ENCODE measurements around the gene SAMM50.

SAMM50 gene

DNA sequence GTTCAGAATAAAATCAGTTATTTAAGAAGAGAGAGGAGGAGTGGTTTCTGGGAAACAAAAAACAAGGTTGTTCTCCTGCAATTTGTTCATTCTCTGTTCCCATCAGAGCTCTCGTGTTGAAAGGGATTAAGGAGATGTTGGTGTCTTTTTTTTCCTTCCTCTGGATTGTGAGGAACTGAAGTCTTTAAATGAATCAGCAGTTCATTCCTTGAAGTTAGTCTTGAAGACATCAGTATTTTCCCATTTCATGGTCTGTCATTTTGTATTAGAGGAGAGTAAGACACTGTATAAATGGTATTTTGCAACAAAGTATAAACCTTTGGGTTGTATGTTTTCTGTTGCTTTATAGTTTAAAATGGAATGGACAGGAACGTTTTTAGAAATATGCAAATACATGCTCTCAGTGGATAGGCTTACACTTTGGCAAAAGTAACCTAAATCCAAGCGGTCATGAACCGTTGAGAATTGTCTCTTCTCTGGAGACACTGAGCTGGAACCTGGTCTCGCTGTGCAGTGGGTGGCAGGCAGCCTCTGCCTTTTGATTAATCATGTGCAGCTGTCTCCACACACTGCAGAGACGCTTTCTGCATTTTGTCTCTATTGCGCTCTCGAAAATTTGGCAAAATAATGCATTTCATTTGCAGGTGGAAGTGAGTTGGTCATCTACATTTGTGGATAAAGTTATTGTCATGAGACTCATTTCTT lies 33.0 kb downstream of the SAMM50 start:
- no peak for TF ChIP-seq CTCF (IDR thresholded peaks at IDR 0.05; ENCODE audit: borderline replicate concordance, insufficient read depth, low read depth, low read length)
- H3K4me3 ChIP-seq (ENCODE audit: low read depth, low read length) = no peak overlapping the region

GRCh38 chr22:43988960-43989359 lies 33.7 kb downstream of the SAMM50 start:
- TF ChIP-seq CTCF (IDR thresholded peaks at IDR 0.05; ENCODE audit: borderline replicate concordance, insufficient read depth, low read depth, low read length) = no peak
- no peak overlapping the region for H3K4me3 ChIP-seq (ENCODE audit: low read depth, low read length)

- TF ChIP-seq CTCF (IDR thresholded peaks at IDR 0.05; ENCODE audit: borderline replicate concordance, insufficient read depth, low read depth, low read length) = no peak
- H3K4me3 ChIP-seq (ENCODE audit: low read depth, low read length) = no peak overlapping the region
Observed at GRCh38 chr22:43990044-43990443, 34.8 kb downstream of the SAMM50 start.

GRCh38 chr22:43991316-43992020 lies 36.2 kb downstream of the SAMM50 start:
- no peak overlapping the region for H3K4me3 ChIP-seq (ENCODE audit: low read depth, low read length)

GRCh38 chr22:43992331-43992821 lies 37.1 kb downstream of the SAMM50 start:
- TF ChIP-seq CTCF (IDR thresholded peaks at IDR 0.05; ENCODE audit: borderline replicate concordance, insufficient read depth, low read depth, low read length) = no peak
- no peak overlapping the region for H3K4me3 ChIP-seq (ENCODE audit: low read depth, low read length)

More at GRCh38 chr22:43991316-43992020, 36.2 kb downstream of the SAMM50 start:
- TF ChIP-seq CTCF (IDR thresholded peaks at IDR 0.05; ENCODE audit: borderline replicate concordance, insufficient read depth, low read depth, low read length) = no peak

GRCh38 chr22:43993072-43993760 lies 38.0 kb downstream of the SAMM50 start:
- TF ChIP-seq CTCF (IDR thresholded peaks at IDR 0.05; ENCODE audit: borderline replicate concordance, insufficient read depth, low read depth, low read length) = peak; percentile 93
- H3K4me3 ChIP-seq (ENCODE audit: low read depth, low read length) = no peak overlapping the region

Data from GM12875 (cell line).